Measurements from ENCODE around the gene ATXN1. TPM values are rescaled to one million over a fixed set of nuclear protein-coding genes. Genes with fewer than 3 reads are reported as not detected.

The ATXN1 gene
- total RNA-seq, 1 experiment from 2014 or later: 27.0 TPM

GRCh38 chr6:16474772-16475493 is 286.3 kb downstream of the ATXN1 start:
- H3K27me3 ChIP-seq (ENCODE audit: low read length): no peaks in the 10 kb centered on the region
- TF ChIP-seq EZH2phosphoT487 (IDR thresholded peaks at IDR 0.05; ENCODE audit: borderline replicate concordance, low read length) (no peak), EZH2 (IDR thresholded peaks at IDR 0.05; ENCODE audit: low read length, unreplicated experiment) (no peak), CTCF (conservative IDR thresholded peaks at IDR 0.05; ENCODE audit: low read depth, low read length) (no peak)
- H4K20me1 ChIP-seq (ENCODE audit: low read length): 0 out of 2 replicates have a peak, but pooled peaks cover 3% of the 10 kb centered on the region
- no TSS peak for BruUV-seq (replicated peaks)
- no peak overlapping the region for H3K4me2 ChIP-seq (ENCODE audit: low read length)
- intact Hi-C loops (cut with micrococcal nuclease): no loop called here
- no peaks in the 10 kb centered on the region for H3K9me2 ChIP-seq (replicated peaks; ENCODE audit: low read length)
- ChIA-PET CTCF (interaction anchor here (0.6 kb wide), 1 partner anchor 24 kb away, joined by 3 read pairs; no protein-coding TSS in a partner anchor), POLR2A (ENCODE audit: unreplicated experiment) (no interaction called here)
- no peak overlapping the region for H3K4me3 ChIP-seq (ENCODE audit: low read length)
- no peaks in the 10 kb centered on the region for H3K9me3 ChIP-seq (ENCODE audit: low read length)
- H3K4me1 ChIP-seq (ENCODE audit: insufficient read depth, low read length): peaks cover 11% of the 10 kb centered on the region
- no peak for ATAC-seq
- no peak overlapping the region for H3K9ac ChIP-seq (ENCODE audit: low read length)
- H3K79me2 ChIP-seq (ENCODE audit: low read length): no peaks in the 10 kb centered on the region
- H3F3A ChIP-seq (ENCODE audit: low read length, unreplicated experiment): no peaks in the 10 kb centered on the region
- no peak overlapping the region for H3K27ac ChIP-seq (ENCODE audit: low read length)
- DNase-seq: no peak
- H3K36me3 ChIP-seq (ENCODE audit: low read depth, low read length): no peaks in the 10 kb centered on the region
- H2AFZ ChIP-seq (ENCODE audit: low read length): no peak overlapping the region

GRCh38 chr6:16473908-16474771 is 287.1 kb downstream of the ATXN1 start:
- Histone ChIP-seq H3F3A (ENCODE audit: low read length, unreplicated experiment) (no peaks in the 10 kb centered on the region), H2AFZ (ENCODE audit: low read length) (no peak overlapping the region), H3K4me1 (ENCODE audit: insufficient read depth, low read length) (peaks cover 11% of the 10 kb centered on the region), H3K9ac (ENCODE audit: low read length) (no peak overlapping the region), H3K27ac (ENCODE audit: low read length) (no peak overlapping the region), H3K4me3 (ENCODE audit: low read length) (no peak overlapping the region), H3K79me2 (ENCODE audit: low read length) (no peaks in the 10 kb centered on the region), H3K9me3 (ENCODE audit: low read length) (no peaks in the 10 kb centered on the region), H3K27me3 (ENCODE audit: low read length) (no peaks in the 10 kb centered on the region), H4K20me1 (ENCODE audit: low read length) (0 out of 2 replicates have a peak, but pooled peaks cover 3% of the 10 kb centered on the region), H3K4me2 (ENCODE audit: low read length) (no peak overlapping the region), H3K36me3 (ENCODE audit: low read depth, low read length) (no peaks in the 10 kb centered on the region), H3K9me2 (replicated peaks; ENCODE audit: low read length) (no peaks in the 10 kb centered on the region)
- no peak for DNase-seq
- CTCF ChIA-PET: interaction anchor here (0.6 kb wide), 1 partner anchor 24 kb away, joined by 3 read pairs; no protein-coding TSS in a partner anchor
- TF ChIP-seq EZH2 (IDR thresholded peaks at IDR 0.05; ENCODE audit: low read length, unreplicated experiment) (no peak), CTCF (conservative IDR thresholded peaks at IDR 0.05; ENCODE audit: low read depth, low read length) (no peak)
- POLR2A ChIA-PET (ENCODE audit: unreplicated experiment): no interaction called here
- intact Hi-C loops (cut with micrococcal nuclease): no loop called here
- no peak for ATAC-seq
- BruUV-seq (replicated peaks): no TSS peak

Data from PC-3 (cell line).